Activated CD8-positive, alpha-beta memory T cell treated with anti-CD3 and anti-CD28 coated beads for 48 hours (primary cell): ENCODE measurements around the gene SLC19A1.

Experiments used
- DNase-seq, 3 experiments: peaks; one replicate each; pipeline ENCODE4 v3.0.0-alpha.2; 2020; ENCODE audit warnings: low read depth in 2 of 3, low spot score in 2 of 3

Gene SLC19A1

GRCh38 chr21:45456584-45457160, 85.6 kb downstream of the SLC19A1 start:
- DNase-seq = no peak

GRCh38 chr21:45455674-45456583, 86.3 kb downstream of the SLC19A1 start:
- DNase-seq = no peak

- no peak for DNase-seq
Observed at GRCh38 chr21:45454926-45455673, 87.1 kb downstream of the SLC19A1 start.

GRCh38 chr21:45454060-45454925, 87.9 kb downstream of the SLC19A1 start:
- DNase-seq = no peak

GRCh38 chr21:45453308-45453950, 88.8 kb downstream of the SLC19A1 start:
- no peak for DNase-seq

- DNase-seq = no peak
Observed at GRCh38 chr21:45452696-45453307, 89.4 kb downstream of the SLC19A1 start.

- no peak for DNase-seq
Observed at GRCh38 chr21:45451771-45452182, 90.5 kb downstream of the SLC19A1 start.

- no peak for DNase-seq
Observed at GRCh38 chr21:45451091-45451740, 91.0 kb downstream of the SLC19A1 start.

- no peak for DNase-seq
Observed at GRCh38 chr21:45450423-45451090, 91.7 kb downstream of the SLC19A1 start.

- no peak for DNase-seq
Observed at GRCh38 chr21:45449658-45450422, 92.4 kb downstream of the SLC19A1 start.

- no peak for DNase-seq
Observed at GRCh38 chr21:45448810-45449657, 93.2 kb downstream of the SLC19A1 start.

- no peak for DNase-seq
Observed at GRCh38 chr21:45448283-45448809, 93.9 kb downstream of the SLC19A1 start.
